Measurements from ENCODE around the gene ABHD2. TPM values are rescaled to one million over a fixed set of nuclear protein-coding genes. Genes with fewer than 3 reads are reported as not detected.

Gene ABHD2
- total RNA-seq, 2 experiments from 2014 or later, result 53.3 to 58.1 TPM

- Mint-ChIP-seq H3K27me3 (no peaks in the 10 kb centered on the region), H3K4me1 (peaks cover 8% of the 10 kb centered on the region), H3K9me3 (ENCODE audit: low read depth) (no peaks in the 10 kb centered on the region), H3K36me3 (peaks cover 6% of the 10 kb centered on the region), H3K4me3 (no peak overlapping the region), H3K27ac (no peak overlapping the region)
- peak; percentile 78 for DNase-seq
- CTCF ChIA-PET, result interaction anchor here (0.8 to 10.5 kb wide), 41 partner anchors 8 to 297 kb away, joined by 3 to 193 read pairs (median 5); partner anchors contain the start of genes ABHD2, FANCI and HAPLN3
- peak; percentile 55 for ATAC-seq
These were observed 89.5 kb downstream of the ABHD2 start for GRCh38 chr15:89177633-89178306.

- Mint-ChIP-seq H3K9me3 (ENCODE audit: low read depth) (no peaks in the 10 kb centered on the region), H3K4me3 (no peak overlapping the region), H3K27me3 (no peaks in the 10 kb centered on the region), H3K4me1 (peaks cover 8% of the 10 kb centered on the region), H3K27ac (no peak overlapping the region), H3K36me3 (peaks cover 6% of the 10 kb centered on the region)
- no peak for DNase-seq
- ATAC-seq, result no peak
- CTCF ChIA-PET, result interaction anchor here (0.8 to 10.5 kb wide), 36 partner anchors 10 to 273 kb away, joined by 3 to 193 read pairs (median 5); partner anchors contain the start of genes ABHD2 and FANCI
These were observed 90.2 kb downstream of the ABHD2 start for GRCh38 chr15:89178307-89178977.

GRCh38 chr15:89179966-89180875 lies 92.0 kb downstream of the ABHD2 start:
- H3K27me3 Mint-ChIP-seq, result no peaks in the 10 kb centered on the region
- CTCF ChIA-PET, result interaction anchor here (0.9 to 10.5 kb wide), 6 partner anchors 9 to 268 kb away, joined by 3 to 193 read pairs (median 15); no protein-coding TSS in a partner anchor
- DNase-seq (no peak), ATAC-seq (no peak)
- H3K27ac Mint-ChIP-seq, result no peak overlapping the region
- H3K36me3 Mint-ChIP-seq, result peaks cover 6% of the 10 kb centered on the region
- H3K4me3 Mint-ChIP-seq, result no peak overlapping the region
- peaks cover 8% of the 10 kb centered on the region for H3K4me1 Mint-ChIP-seq
- H3K9me3 Mint-ChIP-seq (ENCODE audit: low read depth), result no peaks in the 10 kb centered on the region

- H3K27me3 Mint-ChIP-seq, result no peaks in the 10 kb centered on the region
- peaks cover 5% of the 10 kb centered on the region for H3K36me3 Mint-ChIP-seq
- no peak overlapping the region for H3K27ac Mint-ChIP-seq
- no peak for DNase-seq
- no peaks in the 10 kb centered on the region for H3K9me3 Mint-ChIP-seq (ENCODE audit: low read depth)
- no peak overlapping the region for H3K4me3 Mint-ChIP-seq
- CTCF ChIA-PET, result interaction anchor here (1.3 kb wide), 1 partner anchor 127 kb away, joined by 3 read pairs; no protein-coding TSS in a partner anchor
- no peak for ATAC-seq
- H3K4me1 Mint-ChIP-seq, result peaks cover 2% of the 10 kb centered on the region
These were observed 96.1 kb downstream of the ABHD2 start for GRCh38 chr15:89184357-89184756.

GRCh38 chr15:89184886-89185526 lies 96.8 kb downstream of the ABHD2 start:
- H3K9me3 Mint-ChIP-seq (ENCODE audit: low read depth), result no peaks in the 10 kb centered on the region
- ATAC-seq, result no peak
- no peak overlapping the region for H3K4me3 Mint-ChIP-seq
- no peaks in the 10 kb centered on the region for H3K27me3 Mint-ChIP-seq
- no peak for DNase-seq
- CTCF ChIA-PET, result interaction anchor here (1.3 kb wide), 2 partner anchors 8 to 128 kb away, joined by 3 read pairs; no protein-coding TSS in a partner anchor
- no peak overlapping the region for H3K27ac Mint-ChIP-seq
- no peaks in the 10 kb centered on the region for H3K4me1 Mint-ChIP-seq
- H3K36me3 Mint-ChIP-seq, result peaks cover 5% of the 10 kb centered on the region

GRCh38 chr15:89186803-89187202 lies 98.5 kb downstream of the ABHD2 start:
- H3K36me3 Mint-ChIP-seq, result peaks cover 9% of the 10 kb centered on the region
- CTCF ChIA-PET, result interaction anchor here (4.7 kb wide), 1 partner anchor 9 kb away, joined by 19 read pairs; no protein-coding TSS in a partner anchor

GRCh38 chr15:89187301-89187985 lies 99.2 kb downstream of the ABHD2 start:
- Mint-ChIP-seq H3K9me3 (ENCODE audit: low read depth) (no peaks in the 10 kb centered on the region), H3K27me3 (no peaks in the 10 kb centered on the region), H3K4me1 (peaks cover 3% of the 10 kb centered on the region), H3K27ac (no peak overlapping the region), H3K4me3 (no peak overlapping the region), H3K36me3 (peaks cover 13% of the 10 kb centered on the region)
- ATAC-seq (no peak), DNase-seq (no peak)
- CTCF ChIA-PET, result interaction anchor here (1.2 to 4.7 kb wide), 3 partner anchors 10 to 130 kb away, joined by 3 to 19 read pairs (median 6); no protein-coding TSS in a partner anchor

More at GRCh38 chr15:89186803-89187202, 98.5 kb downstream of the ABHD2 start:
- DNase-seq (no peak), ATAC-seq (no peak)
- H3K9me3 Mint-ChIP-seq (ENCODE audit: low read depth), result no peaks in the 10 kb centered on the region
- no peaks in the 10 kb centered on the region for H3K4me1 Mint-ChIP-seq
- no peaks in the 10 kb centered on the region for H3K27me3 Mint-ChIP-seq
- no peak overlapping the region for H3K27ac Mint-ChIP-seq
- no peak overlapping the region for H3K4me3 Mint-ChIP-seq

GRCh38 chr15:89187986-89188514 lies 99.8 kb downstream of the ABHD2 start:
- Mint-ChIP-seq H3K4me1 (peaks cover 3% of the 10 kb centered on the region), H3K9me3 (ENCODE audit: low read depth) (no peaks in the 10 kb centered on the region), H3K27me3 (no peaks in the 10 kb centered on the region), H3K27ac (no peak overlapping the region), H3K36me3 (peaks cover 17% of the 10 kb centered on the region), H3K4me3 (no peak overlapping the region)
- ATAC-seq, result no peak
- CTCF ChIA-PET, result interaction anchor here (1.2 to 4.7 kb wide), 3 partner anchors 10 to 131 kb away, joined by 3 to 19 read pairs (median 6); no protein-coding TSS in a partner anchor
- DNase-seq, result no peak

GRCh38 chr15:89192136-89192535 lies 103.9 kb downstream of the ABHD2 start:
- peaks cover 8% of the 10 kb centered on the region for H3K4me1 Mint-ChIP-seq
- no peaks in the 10 kb centered on the region for H3K27me3 Mint-ChIP-seq
- no peak for DNase-seq
- no peaks in the 10 kb centered on the region for H3K9me3 Mint-ChIP-seq (ENCODE audit: low read depth)
- no peak overlapping the region for H3K27ac Mint-ChIP-seq
- peaks cover 25% of the 10 kb centered on the region for H3K36me3 Mint-ChIP-seq
- CTCF ChIA-PET, result interaction anchor here (7.5 kb wide), 1 partner anchor 15 kb away, joined by 43 read pairs; no protein-coding TSS in a partner anchor
- no peak overlapping the region for H3K4me3 Mint-ChIP-seq
- no peak for ATAC-seq

- DNase-seq, result no peak
- Mint-ChIP-seq H3K4me1 (peaks cover 13% of the 10 kb centered on the region), H3K4me3 (no peak overlapping the region), H3K36me3 (peaks cover 25% of the 10 kb centered on the region), H3K27me3 (no peaks in the 10 kb centered on the region), H3K9me3 (ENCODE audit: low read depth) (no peaks in the 10 kb centered on the region), H3K27ac (no peak overlapping the region)
- CTCF ChIA-PET, result interaction anchor here (7.5 kb wide), 1 partner anchor 14 kb away, joined by 43 read pairs; no protein-coding TSS in a partner anchor
- ATAC-seq, result no peak
These were observed 104.5 kb downstream of the ABHD2 start for GRCh38 chr15:89192766-89193165.

GRCh38 chr15:89194608-89195007 lies 106.4 kb downstream of the ABHD2 start:
- peaks cover 22% of the 10 kb centered on the region for H3K36me3 Mint-ChIP-seq

More at GRCh38 chr15:89194608-89195007, 106.4 kb downstream of the ABHD2 start:
- CTCF ChIA-PET, result interaction anchor here (1.0 to 7.5 kb wide), 5 partner anchors 12 to 137 kb away, joined by 3 to 43 read pairs (median 4); no protein-coding TSS in a partner anchor
- Mint-ChIP-seq H3K27ac (no peak overlapping the region), H3K27me3 (no peaks in the 10 kb centered on the region), H3K4me1 (peaks cover 22% of the 10 kb centered on the region), H3K9me3 (ENCODE audit: low read depth) (no peaks in the 10 kb centered on the region), H3K4me3 (no peak overlapping the region)
- DNase-seq, result no peak
- ATAC-seq, result no peak
